ENCODE data around the gene CITED2. TPM values are rescaled to one million over a fixed set of nuclear protein-coding genes. Genes with fewer than 3 reads are reported as not detected.

The CITED2 gene
- total and polyA plus RNA-seq, 2 experiments from 2014 or later = 26.6 to 76.9 TPM

DNA sequence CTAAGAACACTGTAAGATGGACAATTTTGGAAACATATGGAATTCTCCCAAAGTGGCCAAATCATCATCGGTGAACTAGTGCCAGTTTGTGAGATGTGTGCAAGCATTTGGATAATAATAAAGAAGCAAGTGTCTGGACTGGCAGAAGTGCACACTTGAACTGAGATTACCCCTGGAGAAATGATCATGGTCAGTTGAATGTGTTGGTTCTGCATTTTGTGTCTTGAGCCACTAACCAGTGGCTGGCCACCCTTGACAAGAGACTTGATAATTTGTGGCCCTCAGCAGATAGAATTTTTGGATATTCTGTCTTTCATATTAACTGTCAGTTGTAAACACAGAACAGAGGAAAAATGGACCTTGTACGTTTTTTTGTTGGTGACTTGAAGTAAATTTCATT lies 37.4 kb downstream of the CITED2 start (continued):
- TF ChIP-seq, protein P1, sequence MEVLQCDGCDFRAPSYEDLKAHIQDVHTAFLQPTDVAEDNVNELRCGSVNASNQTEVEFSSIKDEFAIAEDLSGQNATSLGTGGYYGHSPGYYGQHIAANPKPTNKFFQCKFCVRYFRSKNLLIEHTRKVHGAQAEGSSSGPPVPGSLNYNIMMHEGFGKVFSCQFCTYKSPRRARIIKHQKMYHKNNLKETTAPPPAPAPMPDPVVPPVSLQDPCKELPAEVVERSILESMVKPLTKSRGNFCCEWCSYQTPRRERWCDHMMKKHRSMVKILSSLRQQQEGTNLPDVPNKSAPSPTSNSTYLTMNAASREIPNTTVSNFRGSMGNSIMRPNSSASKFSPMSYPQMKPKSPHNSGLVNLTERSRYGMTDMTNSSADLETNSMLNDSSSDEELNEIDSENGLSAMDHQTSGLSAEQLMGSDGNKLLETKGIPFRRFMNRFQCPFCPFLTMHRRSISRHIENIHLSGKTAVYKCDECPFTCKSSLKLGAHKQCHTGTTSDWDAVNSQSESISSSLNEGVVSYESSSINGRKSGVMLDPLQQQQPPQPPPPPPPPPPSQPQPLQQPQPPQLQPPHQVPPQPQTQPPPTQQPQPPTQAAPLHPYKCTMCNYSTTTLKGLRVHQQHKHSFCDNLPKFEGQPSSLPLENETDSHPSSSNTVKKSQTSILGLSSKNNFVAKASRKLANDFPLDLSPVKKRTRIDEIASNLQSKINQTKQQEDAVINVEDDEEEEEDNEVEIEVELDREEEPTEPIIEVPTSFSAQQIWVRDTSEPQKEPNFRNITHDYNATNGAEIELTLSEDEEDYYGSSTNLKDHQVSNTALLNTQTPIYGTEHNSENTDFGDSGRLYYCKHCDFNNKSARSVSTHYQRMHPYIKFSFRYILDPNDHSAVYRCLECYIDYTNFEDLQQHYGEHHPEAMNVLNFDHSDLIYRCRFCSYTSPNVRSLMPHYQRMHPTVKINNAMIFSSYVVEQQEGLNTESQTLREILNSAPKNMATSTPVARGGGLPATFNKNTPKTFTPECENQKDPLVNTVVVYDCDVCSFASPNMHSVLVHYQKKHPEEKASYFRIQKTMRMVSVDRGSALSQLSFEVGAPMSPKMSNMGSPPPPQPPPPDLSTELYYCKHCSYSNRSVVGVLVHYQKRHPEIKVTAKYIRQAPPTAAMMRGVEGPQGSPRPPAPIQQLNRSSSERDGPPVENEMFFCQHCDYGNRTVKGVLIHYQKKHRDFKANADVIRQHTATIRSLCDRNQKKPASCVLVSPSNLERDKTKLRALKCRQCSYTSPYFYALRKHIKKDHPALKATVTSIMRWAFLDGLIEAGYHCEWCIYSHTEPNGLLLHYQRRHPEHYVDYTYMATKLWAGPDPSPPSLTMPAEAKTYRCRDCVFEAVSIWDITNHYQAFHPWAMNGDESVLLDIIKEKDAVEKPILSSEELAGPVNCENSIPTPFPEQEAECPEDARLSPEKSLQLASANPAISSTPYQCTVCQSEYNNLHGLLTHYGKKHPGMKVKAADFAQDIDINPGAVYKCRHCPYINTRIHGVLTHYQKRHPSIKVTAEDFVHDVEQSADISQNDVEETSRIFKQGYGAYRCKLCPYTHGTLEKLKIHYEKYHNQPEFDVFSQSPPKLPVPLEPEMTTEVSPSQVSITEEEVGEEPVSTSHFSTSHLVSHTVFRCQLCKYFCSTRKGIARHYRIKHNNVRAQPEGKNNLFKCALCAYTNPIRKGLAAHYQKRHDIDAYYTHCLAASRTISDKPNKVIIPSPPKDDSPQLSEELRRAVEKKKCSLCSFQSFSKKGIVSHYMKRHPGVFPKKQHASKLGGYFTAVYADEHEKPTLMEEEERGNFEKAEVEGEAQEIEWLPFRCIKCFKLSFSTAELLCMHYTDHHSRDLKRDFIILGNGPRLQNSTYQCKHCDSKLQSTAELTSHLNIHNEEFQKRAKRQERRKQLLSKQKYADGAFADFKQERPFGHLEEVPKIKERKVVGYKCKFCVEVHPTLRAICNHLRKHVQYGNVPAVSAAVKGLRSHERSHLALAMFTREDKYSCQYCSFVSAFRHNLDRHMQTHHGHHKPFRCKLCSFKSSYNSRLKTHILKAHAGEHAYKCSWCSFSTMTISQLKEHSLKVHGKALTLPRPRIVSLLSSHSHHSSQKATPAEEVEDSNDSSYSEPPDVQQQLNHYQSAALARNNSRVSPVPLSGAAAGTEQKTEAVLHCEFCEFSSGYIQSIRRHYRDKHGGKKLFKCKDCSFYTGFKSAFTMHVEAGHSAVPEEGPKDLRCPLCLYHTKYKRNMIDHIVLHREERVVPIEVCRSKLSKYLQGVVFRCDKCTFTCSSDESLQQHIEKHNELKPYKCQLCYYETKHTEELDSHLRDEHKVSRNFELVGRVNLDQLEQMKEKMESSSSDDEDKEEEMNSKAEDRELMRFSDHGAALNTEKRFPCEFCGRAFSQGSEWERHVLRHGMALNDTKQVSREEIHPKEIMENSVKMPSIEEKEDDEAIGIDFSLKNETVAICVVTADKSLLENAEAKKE (CRISPR knock-in tag; IDR thresholded peaks at IDR 0.05) = no peak
- TF ChIP-seq, protein P2, sequence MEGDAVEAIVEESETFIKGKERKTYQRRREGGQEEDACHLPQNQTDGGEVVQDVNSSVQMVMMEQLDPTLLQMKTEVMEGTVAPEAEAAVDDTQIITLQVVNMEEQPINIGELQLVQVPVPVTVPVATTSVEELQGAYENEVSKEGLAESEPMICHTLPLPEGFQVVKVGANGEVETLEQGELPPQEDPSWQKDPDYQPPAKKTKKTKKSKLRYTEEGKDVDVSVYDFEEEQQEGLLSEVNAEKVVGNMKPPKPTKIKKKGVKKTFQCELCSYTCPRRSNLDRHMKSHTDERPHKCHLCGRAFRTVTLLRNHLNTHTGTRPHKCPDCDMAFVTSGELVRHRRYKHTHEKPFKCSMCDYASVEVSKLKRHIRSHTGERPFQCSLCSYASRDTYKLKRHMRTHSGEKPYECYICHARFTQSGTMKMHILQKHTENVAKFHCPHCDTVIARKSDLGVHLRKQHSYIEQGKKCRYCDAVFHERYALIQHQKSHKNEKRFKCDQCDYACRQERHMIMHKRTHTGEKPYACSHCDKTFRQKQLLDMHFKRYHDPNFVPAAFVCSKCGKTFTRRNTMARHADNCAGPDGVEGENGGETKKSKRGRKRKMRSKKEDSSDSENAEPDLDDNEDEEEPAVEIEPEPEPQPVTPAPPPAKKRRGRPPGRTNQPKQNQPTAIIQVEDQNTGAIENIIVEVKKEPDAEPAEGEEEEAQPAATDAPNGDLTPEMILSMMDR (conservative IDR thresholded peaks at IDR 0.05; ENCODE audit: low read depth in 2 of 2) = no peak

DNA sequence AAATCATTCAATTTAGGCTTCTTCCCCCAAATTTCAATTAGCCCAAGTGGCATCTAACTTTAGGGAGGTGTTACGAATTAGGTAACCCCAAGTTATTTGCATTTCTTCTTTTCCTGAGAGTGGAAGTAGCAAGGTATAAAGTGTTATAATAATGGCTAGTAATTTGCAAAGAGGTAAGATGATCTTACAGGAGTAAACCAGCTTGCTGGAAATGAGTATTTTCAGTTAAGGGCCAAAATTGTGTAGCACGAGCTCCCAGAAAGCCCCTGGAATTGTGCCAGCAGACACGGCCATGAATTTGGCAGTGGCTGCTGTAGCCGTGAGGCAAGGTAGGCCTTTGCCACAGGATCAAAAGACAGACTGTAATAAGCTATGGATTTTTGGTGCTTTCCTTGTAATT lies 38.0 kb downstream of the CITED2 start:
- Histone ChIP-seq H3K27me3 (ENCODE audit: insufficient read depth) (no peaks in the 10 kb centered on the region), H3K9me2 (ENCODE audit: insufficient read depth) (no peaks in the 10 kb centered on the region), H4K20me1 (replicated peaks; ENCODE audit: insufficient read depth) (no peaks in the 10 kb centered on the region), H3K79me2 (replicated peaks; ENCODE audit: insufficient read depth) (no peaks in the 10 kb centered on the region), H3F3A (replicated peaks; ENCODE audit: low read depth) (no peaks in the 10 kb centered on the region), H3K4me2 (no peak overlapping the region), H3K36me3 (ENCODE audit: insufficient read depth) (no peaks in the 10 kb centered on the region), H3K4me1 (ENCODE audit: insufficient read depth) (no peaks in the 10 kb centered on the region), H2AFZ (peak overlapping the region; percentile 25; the same call in 1 of the 2 replicates), H3K27ac (ENCODE audit: low read depth) (no peak overlapping the region), H3K4me3 (no peak overlapping the region)
- ATAC-seq = no peak
- Mint-ChIP-seq H3K4me1 (peaks cover 5% of the 10 kb centered on the region; the same call in 2 of the 3 replicates), H3K9me3 (no peaks in the 10 kb centered on the region), H3K4me3 (no peak overlapping the region), H3K27ac (no peak overlapping the region), H3K36me3 (ENCODE audit: low read depth) (no peaks in the 10 kb centered on the region; the same call in 2 of the 3 replicates), H3K27me3 (ENCODE audit: insufficient read depth, low read depth, poor library complexity) (peaks cover 4% of the 10 kb centered on the region)
- TF ChIP-seq, protein P2 (conservative IDR thresholded peaks at IDR 0.05; ENCODE audit: low read depth in 2 of 2) = no peak
- TF ChIP-seq CREB1 (CRISPR knock-in tag; IDR thresholded peaks at IDR 0.05; ENCODE audit: low read depth) = no peak
- DNase-seq (ENCODE audit: low spot score) = no peak
